GM12891 (cell line): ENCODE data around the gene NOTCH2.

ENCODE experiments used
- POLR2A ChIP-seq: IDR thresholded peaks from 2 replicates; pipeline ENCODE4 v1.6.1; 2011; ENCODE audit warnings: low read depth, low read length, control low read depth
- TAF1 ChIP-seq: IDR thresholded peaks from 2 replicates; pipeline ENCODE4 v1.6.1; 2011; ENCODE audit warnings: low read depth, low read length, control low read depth

- TF ChIP-seq POLR2A (no peak), TAF1 (no peak)
Measured at GRCh38 chr1:119971710-119972570, 97.5 kb downstream of the NOTCH2 start.
